HepG2 (cell line): ENCODE results near the gene LSMEM2. TPM values are rescaled to one million over a fixed set of nuclear protein-coding genes. Genes with fewer than 3 reads are reported as not detected.

Source experiments
- CENPT ChIP-seq: sonication (generic); formaldehyde crosslinking; IDR thresholded peaks from 2 replicates; pipeline ENCODE4 v1.8.0; 2022; ENCODE audit warnings: low read depth, mild to moderate bottlenecking, moderate library complexity, missing genetic modification reagents
- CREB1 ChIP-seq, 2 experiments: fragments of 450-650 bp in 1 of 2; IDR thresholded peaks; 2 replicates each; pipeline ENCODE4 v1.6.1; 2016 to 2017; ENCODE audit warnings: control low read depth in 1 of 2, mild to moderate bottlenecking in 1 of 2, missing compliant biosample characterization in 1 of 2, missing genetic modification characterization in 1 of 2
- FOXK2 ChIP-seq: fragments of 450-650 bp; IDR thresholded peaks from 2 replicates; pipeline ENCODE4 v1.6.1; 2016
- HDAC1 ChIP-seq: sonication (generic); formaldehyde crosslinking; IDR thresholded peaks from 2 replicates; pipeline ENCODE4 v1.5.1; 2020; ENCODE audit warnings: mild to moderate bottlenecking, missing genetic modification reagents
- HES4 ChIP-seq: sonication (generic); formaldehyde crosslinking; IDR thresholded peaks from 2 replicates; pipeline ENCODE4 v1.9.0; 2021; ENCODE audit warnings: mild to moderate bottlenecking, missing genetic modification reagents, borderline replicate concordance
- MAZ ChIP-seq, 2 experiments: sonication (generic) in 1 of 2; formaldehyde crosslinking in 1 of 2; IDR thresholded peaks; 2 replicates each; pipeline versions ENCODE4 v1.5.0 to v1.6.1; 2012 to 2020; ENCODE audit warnings: low read depth in 2 of 2, mild to moderate bottlenecking in 2 of 2, borderline replicate concordance in 1 of 2, improper control_type of control experiment in 1 of 2, low read length in 1 of 2, missing genetic modification reagents in 1 of 2, moderate library complexity in 1 of 2
- NR2F6 ChIP-seq, 2 experiments: IDR thresholded peaks; 2 replicates each; pipeline ENCODE4 v1.6.1; 2016; ENCODE audit warnings: antibody characterized with exemption in 1 of 2, mild to moderate bottlenecking in 1 of 2
- RNF219 ChIP-seq: sonication (generic); formaldehyde crosslinking; IDR thresholded peaks from 2 replicates; pipeline ENCODE4 v1.5.0; 2020; ENCODE audit warnings: mild to moderate bottlenecking, missing genetic modification reagents
- SAFB2 ChIP-seq: sonication (generic); formaldehyde crosslinking; IDR thresholded peaks from 2 replicates; pipeline ENCODE4 v1.5.1; 2020; ENCODE audit warnings: missing genetic modification reagents, low read depth, mild to moderate bottlenecking, borderline replicate concordance
- SIX1 ChIP-seq: sonication (generic); formaldehyde crosslinking; IDR thresholded peaks from 2 replicates; pipeline ENCODE4 v1.4.0; 2020; ENCODE audit warnings: missing genetic modification reagents, borderline replicate concordance
- YEATS4 ChIP-seq: sonication (generic); formaldehyde crosslinking; IDR thresholded peaks from 2 replicates; pipeline ENCODE4 v1.4.0; 2020; ENCODE audit warnings: missing genetic modification reagents, borderline replicate concordance
- ZFP36L1 ChIP-seq: sonication (generic); formaldehyde crosslinking; IDR thresholded peaks from 2 replicates; pipeline ENCODE4 v1.8.0; 2022; ENCODE audit warnings: mild to moderate bottlenecking, missing genetic modification reagents, moderate library complexity
- ZNF143 ChIP-seq: sonication (generic); formaldehyde crosslinking; IDR thresholded peaks from 2 replicates; pipeline ENCODE4 v1.4.0; 2020; ENCODE audit warnings: missing genetic modification reagents
- ZNF646 ChIP-seq: sonication (generic); formaldehyde crosslinking; IDR thresholded peaks from 2 replicates; pipeline ENCODE4 v1.9.0; 2021; ENCODE audit warnings: mild to moderate bottlenecking, missing genetic modification reagents
- ZSCAN22 ChIP-seq: sonication (generic); formaldehyde crosslinking; IDR thresholded peaks from 2 replicates; pipeline ENCODE4 v1.4.0; 2020; ENCODE audit warnings: mild to moderate bottlenecking, missing genetic modification reagents
- polyA plus RNA-seq, 8 experiments: library from polyadenylated mRNA; depleted of rRNA in 3 of 8; stranded (reverse) in 7 of 8; unstranded in 1 of 8; fragments of >200 nt; fragmentation: Illumina TruSeq in 4 of 8; extraction: Trizol in 4 of 8; gene quantifications; 2 replicates each; pipeline versions ENCODE4 v1.2.1 to v1.2.3, GENCODE V29; 2011 to 2016; ENCODE audit warnings: low read depth in 4 of 8, missing spikeins in 1 of 8, mixed read lengths in 1 of 8; ENCODE audit not compliant: insufficient read depth in 1 of 8
- total RNA-seq, 5 experiments: library from RNA; depleted of rRNA; stranded (reverse); fragments of >200 nt; fragmentation: Illumina TruSeq; extraction: Trizol; gene quantifications; 2 replicates each; pipeline ENCODE4 v1.2.3, GENCODE V29; 2016; ENCODE audit warnings: low read depth in 1 of 5
- TF ChIP-seq, protein P1 (sequence below): sonication (generic); formaldehyde crosslinking; IDR thresholded peaks from 2 replicates; pipeline ENCODE4 v1.4.0; 2020; ENCODE audit warnings: missing genetic modification reagents, mild to moderate bottlenecking, borderline replicate concordance

Gene LSMEM2
- total and polyA plus RNA-seq, 2 of the 13 experiments (the other 11 are each of a cell fraction or from before 2014, with no cell fraction given), result 0.07 to 0.41 TPM

- TF ChIP-seq RNF219 (CRISPR knock-in tag) (no peak), CENPT (CRISPR knock-in tag) (no peak), ZSCAN22 (CRISPR knock-in tag) (no peak), ZFP36L1 (CRISPR knock-in tag) (no peak), ZNF143 (no peak), NR2F6 (IDR thresholded peaks at IDR 0.05) (peak; percentile 41; the same call in 1 of the 2 replicates), NR2F6 (CRISPR knock-in tag; IDR thresholded peaks at IDR 0.05) (peak; percentile 58; the same call in 1 of the 2 replicates), SIX1 (CRISPR knock-in tag) (peak; percentile 97), FOXK2 (no peak), SAFB2 (CRISPR knock-in tag) (no peak), HDAC1 (CRISPR knock-in tag) (peak; percentile 27), HES4 (CRISPR knock-in tag) (no peak), YEATS4 (no peak), MAZ (IDR thresholded peaks at IDR 0.05; ENCODE audit: borderline replicate concordance, low read depth, low read length) (0 out of 2 replicates have a peak, but pooled peaks have one; percentile 47), MAZ (CRISPR knock-in tag; IDR thresholded peaks at IDR 0.05; ENCODE audit: low read depth) (peak; percentile 73), ZNF646 (CRISPR knock-in tag) (no peak), CREB1 (IDR thresholded peaks at IDR 0.05) (peak; percentile 45; the same call in 1 of the 2 replicates), CREB1 (CRISPR knock-in tag; IDR thresholded peaks at IDR 0.05) (no peak)
- TF ChIP-seq, protein P1, sequence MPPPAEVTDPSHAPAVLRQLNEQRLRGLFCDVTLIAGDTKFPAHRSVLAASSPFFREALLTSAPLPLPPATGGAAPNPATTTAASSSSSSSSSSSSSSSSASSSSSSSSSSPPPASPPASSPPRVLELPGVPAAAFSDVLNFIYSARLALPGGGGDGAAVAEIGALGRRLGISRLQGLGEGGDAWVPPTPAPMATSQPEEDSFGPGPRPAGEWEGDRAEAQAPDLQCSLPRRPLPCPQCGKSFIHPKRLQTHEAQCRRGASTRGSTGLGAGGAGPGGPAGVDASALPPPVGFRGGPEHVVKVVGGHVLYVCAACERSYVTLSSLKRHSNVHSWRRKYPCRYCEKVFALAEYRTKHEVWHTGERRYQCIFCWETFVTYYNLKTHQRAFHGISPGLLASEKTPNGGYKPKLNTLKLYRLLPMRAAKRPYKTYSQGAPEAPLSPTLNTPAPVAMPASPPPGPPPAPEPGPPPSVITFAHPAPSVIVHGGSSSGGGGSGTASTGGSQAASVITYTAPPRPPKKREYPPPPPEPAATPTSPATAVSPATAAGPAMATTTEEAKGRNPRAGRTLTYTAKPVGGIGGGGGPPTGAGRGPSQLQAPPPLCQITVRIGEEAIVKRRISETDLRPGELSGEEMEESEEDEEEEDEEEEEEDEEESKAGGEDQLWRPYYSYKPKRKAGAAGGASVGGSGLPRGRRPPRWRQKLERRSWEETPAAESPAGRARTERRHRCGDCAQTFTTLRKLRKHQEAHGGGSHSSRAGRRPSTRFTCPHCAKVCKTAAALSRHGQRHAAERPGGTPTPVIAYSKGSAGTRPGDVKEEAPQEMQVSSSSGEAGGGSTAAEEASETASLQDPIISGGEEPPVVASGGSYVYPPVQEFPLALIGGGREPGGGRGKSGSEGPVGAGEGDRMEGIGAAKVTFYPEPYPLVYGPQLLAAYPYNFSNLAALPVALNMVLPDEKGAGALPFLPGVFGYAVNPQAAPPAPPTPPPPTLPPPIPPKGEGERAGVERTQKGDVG (CRISPR knock-in tag), result no peak
These were observed 10.0 kb upstream of the LSMEM2 start, which contains the start of gene SEMA3B (continued) for GRCh38 chr3:50268703-50269451.
